A549 (cell line): Measurements from ENCODE around the gene BABAM2.

ENCODE experiments used
- CHD2 ChIP-seq: fragments of 150-350 bp; IDR thresholded peaks from 2 replicates; pipeline ENCODE4 v1.6.1; 2014; ENCODE audit warnings: low read length; ENCODE audit not compliant: partially characterized antibody
- ESRRA ChIP-seq: fragments of 150-350 bp; IDR thresholded peaks from 2 replicates; pipeline ENCODE4 v1.6.1; 2014; ENCODE audit warnings: mild to moderate bottlenecking, low read length, borderline replicate concordance
- HDAC2 ChIP-seq: fragments of 200-600 bp; sonication (generic); IDR thresholded peaks from 2 replicates; pipeline ENCODE4 v1.6.1; 2016
- NFE2L2 ChIP-seq: fragments of 150-350 bp; conservative IDR thresholded peaks from 2 replicates; pipeline ENCODE4 v1.6.1; 2014; ENCODE audit warnings: low read length
- POLR2A ChIP-seq: IDR thresholded peaks from 2 replicates; pipeline ENCODE4 v1.6.1; 2012; ENCODE audit warnings: mild to moderate bottlenecking, low read length
- TF ChIP-seq, protein P1 (sequence below): fragments of >200 bp; sonication (Bioruptor Twin); formaldehyde crosslinking; IDR thresholded peaks from 3 replicates; pipeline ENCODE4 v1.5.1; 2016
- TF ChIP-seq, protein P2 (sequence below): IDR thresholded peaks from 2 replicates; pipeline ENCODE4 v1.6.1; 2012
- TF ChIP-seq, protein P3 (sequence below): IDR thresholded peaks from 2 replicates; pipeline ENCODE4 v1.6.1; 2012
- TF ChIP-seq, protein P4 (sequence below): fragments of >200 bp; sonication (Bioruptor Twin); formaldehyde crosslinking; IDR thresholded peaks from 2 replicates; pipeline ENCODE4 v1.6.1; 2016

DNA sequence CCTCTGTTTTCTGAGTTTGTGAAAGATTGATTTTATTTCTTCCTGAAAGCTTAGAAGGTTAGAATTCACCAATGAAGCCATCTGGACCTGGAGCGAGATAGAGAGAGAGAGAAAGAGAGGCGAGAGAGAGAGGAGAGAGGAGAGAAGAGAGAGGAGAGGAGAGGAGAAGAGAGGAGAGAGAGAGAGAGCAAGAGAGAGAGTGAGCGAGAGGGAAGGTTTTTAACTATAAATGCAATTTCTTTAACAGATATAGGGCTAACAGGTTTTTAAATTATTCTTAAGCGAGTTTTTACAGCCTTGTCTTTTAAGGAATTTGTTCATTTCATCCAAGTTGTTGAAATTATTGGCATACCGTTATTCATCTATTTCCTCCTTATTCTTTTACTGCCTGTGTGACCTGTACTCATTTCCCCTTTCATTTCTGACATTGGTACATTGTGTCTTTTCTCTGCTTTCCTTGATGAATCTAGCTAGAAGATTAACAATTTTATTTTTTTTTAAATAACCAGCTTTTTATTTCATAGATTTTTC is 56.1 kb downstream of the BABAM2 start:
- TF ChIP-seq CHD2 = no peak
- no peak for TF ChIP-seq HDAC2
- TF ChIP-seq, protein P1, sequence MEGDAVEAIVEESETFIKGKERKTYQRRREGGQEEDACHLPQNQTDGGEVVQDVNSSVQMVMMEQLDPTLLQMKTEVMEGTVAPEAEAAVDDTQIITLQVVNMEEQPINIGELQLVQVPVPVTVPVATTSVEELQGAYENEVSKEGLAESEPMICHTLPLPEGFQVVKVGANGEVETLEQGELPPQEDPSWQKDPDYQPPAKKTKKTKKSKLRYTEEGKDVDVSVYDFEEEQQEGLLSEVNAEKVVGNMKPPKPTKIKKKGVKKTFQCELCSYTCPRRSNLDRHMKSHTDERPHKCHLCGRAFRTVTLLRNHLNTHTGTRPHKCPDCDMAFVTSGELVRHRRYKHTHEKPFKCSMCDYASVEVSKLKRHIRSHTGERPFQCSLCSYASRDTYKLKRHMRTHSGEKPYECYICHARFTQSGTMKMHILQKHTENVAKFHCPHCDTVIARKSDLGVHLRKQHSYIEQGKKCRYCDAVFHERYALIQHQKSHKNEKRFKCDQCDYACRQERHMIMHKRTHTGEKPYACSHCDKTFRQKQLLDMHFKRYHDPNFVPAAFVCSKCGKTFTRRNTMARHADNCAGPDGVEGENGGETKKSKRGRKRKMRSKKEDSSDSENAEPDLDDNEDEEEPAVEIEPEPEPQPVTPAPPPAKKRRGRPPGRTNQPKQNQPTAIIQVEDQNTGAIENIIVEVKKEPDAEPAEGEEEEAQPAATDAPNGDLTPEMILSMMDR = no peak
- no peak for TF ChIP-seq POLR2A
- no peak for TF ChIP-seq ESRRA
- TF ChIP-seq, protein P2, sequence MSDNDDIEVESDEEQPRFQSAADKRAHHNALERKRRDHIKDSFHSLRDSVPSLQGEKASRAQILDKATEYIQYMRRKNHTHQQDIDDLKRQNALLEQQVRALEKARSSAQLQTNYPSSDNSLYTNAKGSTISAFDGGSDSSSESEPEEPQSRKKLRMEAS = no peak
- TF ChIP-seq, protein P3, sequence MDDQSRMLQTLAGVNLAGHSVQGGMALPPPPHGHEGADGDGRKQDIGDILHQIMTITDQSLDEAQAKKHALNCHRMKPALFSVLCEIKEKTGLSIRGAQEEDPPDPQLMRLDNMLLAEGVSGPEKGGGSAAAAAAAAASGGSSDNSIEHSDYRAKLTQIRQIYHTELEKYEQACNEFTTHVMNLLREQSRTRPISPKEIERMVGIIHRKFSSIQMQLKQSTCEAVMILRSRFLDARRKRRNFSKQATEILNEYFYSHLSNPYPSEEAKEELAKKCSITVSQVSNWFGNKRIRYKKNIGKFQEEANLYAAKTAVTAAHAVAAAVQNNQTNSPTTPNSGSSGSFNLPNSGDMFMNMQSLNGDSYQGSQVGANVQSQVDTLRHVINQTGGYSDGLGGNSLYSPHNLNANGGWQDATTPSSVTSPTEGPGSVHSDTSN = no peak
- TF ChIP-seq, protein P4, sequence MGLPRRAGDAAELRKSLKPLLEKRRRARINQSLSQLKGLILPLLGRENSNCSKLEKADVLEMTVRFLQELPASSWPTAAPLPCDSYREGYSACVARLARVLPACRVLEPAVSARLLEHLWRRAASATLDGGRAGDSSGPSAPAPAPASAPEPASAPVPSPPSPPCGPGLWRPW = no peak
- TF ChIP-seq NFE2L2 = no peak
